Measurements from ENCODE around the gene TGFB2.
A peak's percentile ranks its signal among the peaks of the same experiment; 100 is the strongest.

Gene TGFB2

GRCh38 chr1:218462116-218462515 is 117.0 kb downstream of the TGFB2 start:
- no peak for DNase-seq (ENCODE audit: low read depth)

GRCh38 chr1:218462587-218462986 is 117.5 kb downstream of the TGFB2 start:
- DNase-seq (ENCODE audit: low read depth): no peak

GRCh38 chr1:218463194-218464156 is 118.3 kb downstream of the TGFB2 start:
- no peak for DNase-seq (ENCODE audit: low read depth)

- no peak for DNase-seq (ENCODE audit: low read depth)
These were observed 119.7 kb downstream of the TGFB2 start for GRCh38 chr1:218464871-218465270.

GRCh38 chr1:218466341-218467010 is 121.3 kb downstream of the TGFB2 start:
- no peak for DNase-seq (ENCODE audit: low read depth)

GRCh38 chr1:218467101-218468072 is 122.3 kb downstream of the TGFB2 start:
- DNase-seq (ENCODE audit: low read depth): no peak

GRCh38 chr1:218468711-218469110 is 123.6 kb downstream of the TGFB2 start:
- DNase-seq (ENCODE audit: low read depth): no peak

- no peak for DNase-seq (ENCODE audit: low read depth)
These were observed 127.7 kb downstream of the TGFB2 start for GRCh38 chr1:218472885-218473284.

- no peak for DNase-seq (ENCODE audit: low read depth)
These were observed 128.4 kb downstream of the TGFB2 start for GRCh38 chr1:218473522-218473921.

- DNase-seq (ENCODE audit: low read depth): no peak
These were observed 129.0 kb downstream of the TGFB2 start for GRCh38 chr1:218474128-218474527.

- no peak for DNase-seq (ENCODE audit: low read depth)
These were observed 130.1 kb downstream of the TGFB2 start for GRCh38 chr1:218475275-218475674.

GRCh38 chr1:218475699-218476098 is 130.6 kb downstream of the TGFB2 start:
- no peak for DNase-seq (ENCODE audit: low read depth)

- no peak for DNase-seq (ENCODE audit: low read depth)
These were observed 131.2 kb downstream of the TGFB2 start for GRCh38 chr1:218476385-218476784.

- no peak for DNase-seq (ENCODE audit: low read depth)
These were observed 133.2 kb downstream of the TGFB2 start for GRCh38 chr1:218478336-218478735.

GRCh38 chr1:218479436-218480115 is 134.4 kb downstream of the TGFB2 start:
- DNase-seq (ENCODE audit: low read depth): no peak

GRCh38 chr1:218480137-218480536 is 135.0 kb downstream of the TGFB2 start:
- DNase-seq (ENCODE audit: low read depth): peak; percentile 89

GRCh38 chr1:218480588-218481099 is 135.5 kb downstream of the TGFB2 start:
- peak; percentile 68 for DNase-seq (ENCODE audit: low read depth)

- no peak for DNase-seq (ENCODE audit: low read depth)
These were observed 136.1 kb downstream of the TGFB2 start for GRCh38 chr1:218481116-218481775.

- DNase-seq (ENCODE audit: low read depth): peak; percentile 54
These were observed 137.5 kb downstream of the TGFB2 start for GRCh38 chr1:218482683-218483082.

GRCh38 chr1:218485241-218485928 is 140.2 kb downstream of the TGFB2 start:
- no peak for DNase-seq (ENCODE audit: low read depth)
